CD4-positive, alpha-beta T cell treated with Interleukin-12 subunit alpha and Interleukin-12 subunit beta, for 1 hour (primary cell): ENCODE measurements around the gene KIF19.
"Not testable (repeated sequence)": the region's sequence is repeated elsewhere in the genome, so short reads cannot be mapped to it uniquely, and the experiment has no call there.

Experiments used
- DNase-seq: peaks from one replicate; pipeline ENCODE4 v3.0.0-alpha.2; 2020

Gene KIF19

GRCh38 chr17:74325743-74326379 lies at the start of gene KIF19:
KIF19 (plus strand) TSS chr17:74326226; CDS start chr17:74326350, 124 bp downstream.
- peak; percentile 69 for DNase-seq

GRCh38 chr17:74276541-74277009 lies 49.5 kb upstream of the KIF19 start:
- DNase-seq, result no peak

GRCh38 chr17:74277935-74278334 lies 48.1 kb upstream of the KIF19 start:
- DNase-seq, result no peak

- not testable (repeated sequence) for DNase-seq
These were observed 46.4 kb upstream of the KIF19 start for GRCh38 chr17:74279617-74280016.

GRCh38 chr17:74280093-74280513 lies 45.9 kb upstream of the KIF19 start:
- DNase-seq, result peak; percentile 80

- DNase-seq, result no peak
These were observed 44.2 kb upstream of the KIF19 start for GRCh38 chr17:74281799-74282198.

GRCh38 chr17:74282274-74282586 lies 43.8 kb upstream of the KIF19 start:
- not testable (repeated sequence) for DNase-seq

- peak; percentile 77 for DNase-seq
These were observed 43.2 kb upstream of the KIF19 start for GRCh38 chr17:74282587-74283370.

- no peak for DNase-seq
These were observed 42.7 kb upstream of the KIF19 start for GRCh38 chr17:74283371-74283673.

GRCh38 chr17:74287031-74287602 lies 38.9 kb upstream of the KIF19 start:
- no peak for DNase-seq

GRCh38 chr17:74288785-74289184 lies 37.2 kb upstream of the KIF19 start:
- DNase-seq, result no peak

- DNase-seq, result no peak
These were observed 36.3 kb upstream of the KIF19 start for GRCh38 chr17:74289688-74290087.

- DNase-seq, result no peak
These were observed 35.7 kb upstream of the KIF19 start for GRCh38 chr17:74290340-74290739.

- no peak for DNase-seq
These were observed 33.5 kb upstream of the KIF19 start for GRCh38 chr17:74292495-74292894.

GRCh38 chr17:74295625-74296547 lies 30.1 kb upstream of the KIF19 start:
- no peak for DNase-seq

GRCh38 chr17:74296548-74296936 lies 29.5 kb upstream of the KIF19 start:
- peak; percentile 63 for DNase-seq

GRCh38 chr17:74297941-74298340 lies 28.1 kb upstream of the KIF19 start:
- no peak for DNase-seq

- no peak for DNase-seq
These were observed 27.2 kb upstream of the KIF19 start for GRCh38 chr17:74298778-74299177.

GRCh38 chr17:74299226-74300009 lies 26.6 kb upstream of the KIF19 start:
- no peak for DNase-seq

- no peak for DNase-seq
These were observed 22.7 kb upstream of the KIF19 start for GRCh38 chr17:74303305-74303704.

- no peak for DNase-seq
These were observed 21.8 kb upstream of the KIF19 start for GRCh38 chr17:74304184-74304583.
